IPS-18c (cell line): ENCODE data around the gene ALCAM.

Experiments used
- H3K4me3 ChIP-seq: 2 replicates; pipeline ENCODE4 v1.7.0; 2013; ENCODE audit warnings: low read depth, mild to moderate bottlenecking, low read length, moderate library complexity; ENCODE audit not compliant: insufficient read depth
- H3K9me3 ChIP-seq: one replicate; pipeline ENCODE4 v1.6.1; 2013; ENCODE audit warnings: mild to moderate bottlenecking, low read length, moderate library complexity; ENCODE audit not compliant: control insufficient read depth, insufficient read depth

ALCAM gene

GRCh38 chr3:105614288-105615030 is 247.8 kb downstream of the ALCAM start:
- H3K9me3 ChIP-seq: no peaks in the 10 kb centered on the region
- no peak overlapping the region for H3K4me3 ChIP-seq

GRCh38 chr3:105615814-105616213 is 249.1 kb downstream of the ALCAM start:
- Histone ChIP-seq H3K9me3 (no peaks in the 10 kb centered on the region), H3K4me3 (no peak overlapping the region)

- Histone ChIP-seq H3K9me3 (no peaks in the 10 kb centered on the region), H3K4me3 (no peak overlapping the region)
Observed at GRCh38 chr3:105616374-105617121, 249.8 kb downstream of the ALCAM start.

- H3K4me3 ChIP-seq: no peak overlapping the region
- no peaks in the 10 kb centered on the region for H3K9me3 ChIP-seq
Observed at GRCh38 chr3:105618556-105618955, 251.8 kb downstream of the ALCAM start.

GRCh38 chr3:105619651-105620050 is 252.9 kb downstream of the ALCAM start:
- no peak overlapping the region for H3K4me3 ChIP-seq
- H3K9me3 ChIP-seq: no peaks in the 10 kb centered on the region

- Histone ChIP-seq H3K4me3 (no peak overlapping the region), H3K9me3 (no peaks in the 10 kb centered on the region)
Observed at GRCh38 chr3:105620236-105620635, 253.5 kb downstream of the ALCAM start.

- H3K9me3 ChIP-seq: no peaks in the 10 kb centered on the region
- no peak overlapping the region for H3K4me3 ChIP-seq
Observed at GRCh38 chr3:105622169-105622568, 255.5 kb downstream of the ALCAM start.
